Mesenteric fat pad (tissue), 1 donor: ENCODE data around the gene TSG101. TPM values are rescaled to one million over a fixed set of nuclear protein-coding genes. Genes with fewer than 3 reads are reported as not detected.

Experiments
- DNase-seq: peaks from one replicate; pipeline ENCODE4 v3.0.0-alpha.2; 2020; ENCODE audit warnings: low spot score
- total RNA-seq: library from RNA; stranded (reverse); fragmentation: NEBNext Ultra II Directional; extraction: Animal tissue kit (Norgen Biotek cat#: 25700); gene quantifications from one replicate; pipeline ENCODE4 v1.2.1, GENCODE V29; 2021
- donor health status: DM: yes; HTN: yes; CAD: no.

Gene TSG101
- total RNA-seq, 1 donor from 2014 or later: 46.9 TPM

GRCh38 chr11:18495271-18495670 is 31.5 kb downstream of the TSG101 start:
- no peak for DNase-seq

- DNase-seq: no peak
Measured at GRCh38 chr11:18493310-18493709, 33.4 kb downstream of the TSG101 start.

- DNase-seq: no peak
Measured at GRCh38 chr11:18492888-18493287, 33.9 kb downstream of the TSG101 start.

- DNase-seq: no peak
Measured at GRCh38 chr11:18491924-18492323, 34.8 kb downstream of the TSG101 start.

GRCh38 chr11:18490736-18491485 is 35.8 kb downstream of the TSG101 start:
- no peak for DNase-seq

- DNase-seq: no peak
Measured at GRCh38 chr11:18490319-18490718, 36.4 kb downstream of the TSG101 start.

- no peak for DNase-seq
Measured at GRCh38 chr11:18485913-18486528, 40.7 kb downstream of the TSG101 start.

- DNase-seq: no peak
Measured at GRCh38 chr11:18479063-18479462, 47.7 kb downstream of the TSG101 start.

- no peak for DNase-seq
Measured at GRCh38 chr11:18472587-18472986, 54.2 kb downstream of the TSG101 start.

GRCh38 chr11:18471995-18472394 is 54.7 kb downstream of the TSG101 start:
- no peak for DNase-seq

- DNase-seq: no peak
Measured at GRCh38 chr11:18468961-18469360, 57.8 kb downstream of the TSG101 start.

GRCh38 chr11:18468059-18468458 is 58.7 kb downstream of the TSG101 start:
- no peak for DNase-seq

GRCh38 chr11:18466402-18466801 is 60.3 kb downstream of the TSG101 start:
- no peak for DNase-seq

GRCh38 chr11:18463439-18463838 is 63.3 kb downstream of the TSG101 start:
- no peak for DNase-seq

- DNase-seq: no peak
Measured at GRCh38 chr11:18461909-18462308, 64.8 kb downstream of the TSG101 start.

- DNase-seq: no peak
Measured at GRCh38 chr11:18459634-18460033, 67.1 kb downstream of the TSG101 start.

- no peak for DNase-seq
Measured at GRCh38 chr11:18457450-18457849, 69.3 kb downstream of the TSG101 start.

- DNase-seq: no peak
Measured at GRCh38 chr11:18455686-18456372, 70.9 kb downstream of the TSG101 start, which contains the start of gene LDHAL6A. Gene LDHAL6A (plus strand): TSS chr11:18455856. CDS start chr11:18456681, 825 bp downstream.

- no peak for DNase-seq
Measured at GRCh38 chr11:18452927-18453326, 73.8 kb downstream of the TSG101 start.

- DNase-seq: no peak
Measured at GRCh38 chr11:18449251-18449650, 77.5 kb downstream of the TSG101 start.

- no peak for DNase-seq
Measured at GRCh38 chr11:18438691-18439090, 88.1 kb downstream of the TSG101 start.
